Panc1 (cell line): Measurements from ENCODE around the gene SH3GLB1.

Experiments used
- POLR2AphosphoS5 ChIP-seq: IDR thresholded peaks from 2 replicates; pipeline ENCODE4 v1.6.1; 2012; ENCODE audit warnings: mild to moderate bottlenecking, low read depth, low read length, moderate library complexity
- SIN3A ChIP-seq: IDR thresholded peaks from 2 replicates; pipeline ENCODE4 v1.6.1; 2012; ENCODE audit warnings: low read depth, mild to moderate bottlenecking, low read length, moderate library complexity, borderline replicate concordance; ENCODE audit not compliant: insufficient read depth
- TCF7L2 ChIP-seq: IDR thresholded peaks from 2 replicates; pipeline ENCODE4 v1.6.1; 2011; ENCODE audit warnings: mild to moderate bottlenecking, low read depth, low read length, inconsistent platforms
- TF ChIP-seq, protein P1 (sequence below): fragments of 450-650 bp; IDR thresholded peaks from 2 replicates; pipeline ENCODE4 v1.5.1; 2017; ENCODE audit warnings: mild to moderate bottlenecking
- TF ChIP-seq, protein P2 (sequence below), 2 experiments: IDR thresholded peaks; 2 replicates each; pipeline ENCODE4 v1.6.1; 2011 to 2012; ENCODE audit warnings: low read depth in 2 of 2, control low read depth in 1 of 2, low read length in 1 of 2, mild to moderate bottlenecking in 1 of 2, moderate library complexity in 1 of 2; ENCODE audit not compliant: insufficient read depth in 1 of 2

DNA sequence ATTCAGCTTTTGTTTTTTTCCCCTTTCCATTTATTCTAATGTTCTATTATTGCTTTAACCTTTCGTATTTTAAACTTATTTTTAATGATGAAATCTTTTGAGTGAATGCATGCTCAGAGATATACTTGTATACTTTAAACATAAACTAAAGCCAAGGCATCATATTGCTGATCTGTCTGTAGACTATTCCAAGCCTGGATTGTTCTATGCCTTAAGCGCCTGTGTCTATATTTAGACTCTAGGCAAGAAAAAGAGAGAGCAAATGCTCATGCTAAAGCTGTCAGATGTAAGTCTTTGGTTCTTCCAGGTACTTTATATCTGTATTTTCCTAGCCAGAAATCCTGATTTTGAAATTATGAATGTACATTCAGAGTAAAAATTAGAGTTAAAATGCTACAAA is 14.4 kb downstream of the SH3GLB1 start:
- TF ChIP-seq, protein P1, sequence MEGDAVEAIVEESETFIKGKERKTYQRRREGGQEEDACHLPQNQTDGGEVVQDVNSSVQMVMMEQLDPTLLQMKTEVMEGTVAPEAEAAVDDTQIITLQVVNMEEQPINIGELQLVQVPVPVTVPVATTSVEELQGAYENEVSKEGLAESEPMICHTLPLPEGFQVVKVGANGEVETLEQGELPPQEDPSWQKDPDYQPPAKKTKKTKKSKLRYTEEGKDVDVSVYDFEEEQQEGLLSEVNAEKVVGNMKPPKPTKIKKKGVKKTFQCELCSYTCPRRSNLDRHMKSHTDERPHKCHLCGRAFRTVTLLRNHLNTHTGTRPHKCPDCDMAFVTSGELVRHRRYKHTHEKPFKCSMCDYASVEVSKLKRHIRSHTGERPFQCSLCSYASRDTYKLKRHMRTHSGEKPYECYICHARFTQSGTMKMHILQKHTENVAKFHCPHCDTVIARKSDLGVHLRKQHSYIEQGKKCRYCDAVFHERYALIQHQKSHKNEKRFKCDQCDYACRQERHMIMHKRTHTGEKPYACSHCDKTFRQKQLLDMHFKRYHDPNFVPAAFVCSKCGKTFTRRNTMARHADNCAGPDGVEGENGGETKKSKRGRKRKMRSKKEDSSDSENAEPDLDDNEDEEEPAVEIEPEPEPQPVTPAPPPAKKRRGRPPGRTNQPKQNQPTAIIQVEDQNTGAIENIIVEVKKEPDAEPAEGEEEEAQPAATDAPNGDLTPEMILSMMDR, result no peak
- TF ChIP-seq SIN3A, result no peak
- TF ChIP-seq, protein P2, sequence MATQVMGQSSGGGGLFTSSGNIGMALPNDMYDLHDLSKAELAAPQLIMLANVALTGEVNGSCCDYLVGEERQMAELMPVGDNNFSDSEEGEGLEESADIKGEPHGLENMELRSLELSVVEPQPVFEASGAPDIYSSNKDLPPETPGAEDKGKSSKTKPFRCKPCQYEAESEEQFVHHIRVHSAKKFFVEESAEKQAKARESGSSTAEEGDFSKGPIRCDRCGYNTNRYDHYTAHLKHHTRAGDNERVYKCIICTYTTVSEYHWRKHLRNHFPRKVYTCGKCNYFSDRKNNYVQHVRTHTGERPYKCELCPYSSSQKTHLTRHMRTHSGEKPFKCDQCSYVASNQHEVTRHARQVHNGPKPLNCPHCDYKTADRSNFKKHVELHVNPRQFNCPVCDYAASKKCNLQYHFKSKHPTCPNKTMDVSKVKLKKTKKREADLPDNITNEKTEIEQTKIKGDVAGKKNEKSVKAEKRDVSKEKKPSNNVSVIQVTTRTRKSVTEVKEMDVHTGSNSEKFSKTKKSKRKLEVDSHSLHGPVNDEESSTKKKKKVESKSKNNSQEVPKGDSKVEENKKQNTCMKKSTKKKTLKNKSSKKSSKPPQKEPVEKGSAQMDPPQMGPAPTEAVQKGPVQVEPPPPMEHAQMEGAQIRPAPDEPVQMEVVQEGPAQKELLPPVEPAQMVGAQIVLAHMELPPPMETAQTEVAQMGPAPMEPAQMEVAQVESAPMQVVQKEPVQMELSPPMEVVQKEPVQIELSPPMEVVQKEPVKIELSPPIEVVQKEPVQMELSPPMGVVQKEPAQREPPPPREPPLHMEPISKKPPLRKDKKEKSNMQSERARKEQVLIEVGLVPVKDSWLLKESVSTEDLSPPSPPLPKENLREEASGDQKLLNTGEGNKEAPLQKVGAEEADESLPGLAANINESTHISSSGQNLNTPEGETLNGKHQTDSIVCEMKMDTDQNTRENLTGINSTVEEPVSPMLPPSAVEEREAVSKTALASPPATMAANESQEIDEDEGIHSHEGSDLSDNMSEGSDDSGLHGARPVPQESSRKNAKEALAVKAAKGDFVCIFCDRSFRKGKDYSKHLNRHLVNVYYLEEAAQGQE (IDR thresholded peaks at IDR 0.05; ENCODE audit: insufficient read depth in 1 of 2, low read depth in 2 of 2, low read length in 1 of 2), result no peak
- no peak for TF ChIP-seq POLR2AphosphoS5
- no peak for TF ChIP-seq TCF7L2
